SK-N-MC (cell line): ENCODE measurements around the gene SPAG7.

ENCODE experiments used
- DNase-seq: peaks from one replicate; pipeline ENCODE4 v3.0.0-alpha.2; 2011; ENCODE audit warnings: low read depth, low spot score
- H3K27ac ChIP-seq: fragments of 200-600 bp; sonication (generic); 2 replicates; pipeline ENCODE4 v1.5.1; 2016; ENCODE audit warnings: mixed run types
- H3K36me3 ChIP-seq: fragments of 200-600 bp; sonication (generic); 2 replicates; pipeline ENCODE4 v1.6.1; 2017; ENCODE audit warnings: antibody characterized with exemption, low read length, mixed read lengths; ENCODE audit not compliant: insufficient read depth
- H3K4me3 ChIP-seq: fragments of 200-600 bp; sonication (generic); 2 replicates; pipeline ENCODE4 v1.5.1; 2016
- H3K9ac ChIP-seq: fragments of 200-600 bp; sonication (generic); 2 replicates; pipeline ENCODE4 v1.8.0; 2017; ENCODE audit warnings: mixed run types, mixed read lengths; ENCODE audit not compliant: insufficient read length
- H3K9me3 ChIP-seq: fragments of 200-600 bp; sonication (generic); 2 replicates; pipeline ENCODE4 v1.6.1; 2017; ENCODE audit warnings: low read depth, mild to moderate bottlenecking, antibody characterized with exemption, low read length, moderate library complexity, mixed read lengths
- EZH2 ChIP-seq: fragments of 200-600 bp; sonication (generic); IDR thresholded peaks from one replicate; pipeline ENCODE4 v1.6.1; 2017; ENCODE audit warnings: antibody characterized with exemption
- FOXP2 ChIP-seq: optimal IDR thresholded peaks from 2 replicates; pipeline ENCODE3; 2011; ENCODE audit warnings: mild to moderate bottlenecking, moderate library complexity; ENCODE audit not compliant: insufficient read depth; ENCODE audit errors: extremely low read length, control extremely low read depth
- POLR2AphosphoS5 ChIP-seq: IDR thresholded peaks from 2 replicates; pipeline ENCODE4 v1.6.1; 2012; ENCODE audit warnings: mild to moderate bottlenecking, low read depth, low read length, borderline replicate concordance

The SPAG7 gene

DNA sequence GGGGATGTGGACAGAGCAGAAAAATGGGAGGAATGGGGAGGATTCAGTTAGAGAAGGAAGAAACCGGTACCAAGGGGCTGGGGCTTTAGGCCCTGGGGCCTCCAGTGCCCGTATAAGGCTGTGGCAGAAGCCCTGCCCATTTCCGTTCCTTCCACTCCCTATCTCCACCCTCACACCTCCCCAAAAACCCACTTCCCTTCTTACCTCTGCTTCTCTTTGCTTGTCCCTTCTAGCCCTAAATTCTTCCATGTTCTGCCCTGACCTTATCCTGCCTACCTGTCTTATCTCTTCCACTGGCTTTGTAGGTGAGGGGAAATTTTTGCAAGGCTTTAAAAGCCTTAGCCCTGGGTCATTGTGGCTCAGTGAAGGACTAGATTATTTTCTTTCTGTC, 23.5 kb downstream of the SPAG7 start:
- Histone ChIP-seq H3K9ac (no peak overlapping the region), H3K27ac (peak overlapping the region; percentile 56; the same call in 1 of the 2 replicates), H3K9me3 (no peaks in the 10 kb centered on the region), H3K36me3 (peaks cover 50% of the 10 kb centered on the region), H3K4me3 (no peak overlapping the region)
- no peak for TF ChIP-seq FOXP2
- no peak; the same call in 1 of the 2 replicates for TF ChIP-seq POLR2AphosphoS5
- TF ChIP-seq EZH2, result no peak
- DNase-seq, result no peak

DNA sequence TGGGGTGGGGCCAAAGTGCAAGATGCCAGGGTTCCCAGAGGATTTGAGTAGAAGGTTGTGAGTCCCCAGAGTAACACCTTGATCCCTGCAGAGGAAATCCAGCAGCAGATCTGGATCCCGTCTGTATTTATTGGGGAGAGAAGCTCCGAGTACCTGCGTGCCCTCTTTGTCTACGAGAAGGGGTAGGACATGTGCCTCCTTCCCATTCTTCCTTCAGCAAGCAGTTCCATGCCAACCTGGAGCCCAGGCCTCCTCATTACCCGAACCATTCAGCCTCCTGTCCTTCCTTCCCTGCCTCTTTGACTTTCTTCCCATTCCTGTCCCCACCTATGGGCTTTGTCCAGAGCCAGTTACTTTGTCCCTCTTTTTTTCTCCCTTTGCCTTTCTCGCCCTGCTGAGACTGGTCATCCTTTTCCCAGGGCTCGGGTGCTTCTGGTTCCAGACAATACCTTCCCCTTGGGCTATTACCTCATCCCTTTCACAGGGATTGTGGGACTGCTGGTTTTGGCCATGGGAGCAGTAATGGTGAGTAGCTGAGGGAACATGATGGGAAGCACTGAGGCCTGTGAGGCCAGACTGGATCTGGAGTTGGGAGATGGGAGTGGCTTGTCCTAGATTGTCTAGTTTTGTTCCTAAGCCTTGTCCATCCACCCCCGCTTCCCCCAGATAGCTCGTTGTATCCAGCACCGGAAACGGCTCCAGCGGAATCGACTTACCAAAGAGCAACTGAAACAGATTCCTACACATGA, 24.7 kb downstream of the SPAG7 start:
- Histone ChIP-seq H3K9ac (no peak overlapping the region), H3K36me3 (peaks cover 56% of the 10 kb centered on the region), H3K9me3 (no peaks in the 10 kb centered on the region), H3K27ac (no peak overlapping the region), H3K4me3 (no peak overlapping the region)
- no peak for DNase-seq
- TF ChIP-seq FOXP2 (no peak), POLR2AphosphoS5 (no peak), EZH2 (no peak)

DNA sequence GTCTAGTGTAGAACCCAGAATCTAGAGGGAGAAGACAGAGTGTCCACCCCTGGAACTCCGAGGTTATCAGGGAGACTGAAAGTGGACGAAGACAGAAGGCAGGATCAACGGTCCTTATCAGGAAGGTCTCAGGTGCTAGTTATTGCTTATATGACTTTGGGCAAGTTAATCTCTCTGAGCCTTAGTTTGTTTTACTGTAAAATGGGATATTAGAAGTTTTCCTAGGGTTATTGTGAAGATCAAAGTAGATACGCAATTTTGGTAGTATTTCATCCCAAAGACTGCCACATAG, 26.4 kb downstream of the SPAG7 start:
- no peak for DNase-seq
- Histone ChIP-seq H3K27ac (no peak overlapping the region), H3K4me3 (peak overlapping the region; percentile 87), H3K9me3 (no peaks in the 10 kb centered on the region), H3K9ac (peak overlapping the region; percentile 95), H3K36me3 (peaks cover 61% of the 10 kb centered on the region)
- no peak for TF ChIP-seq EZH2
- no peak for TF ChIP-seq FOXP2
- no peak for TF ChIP-seq POLR2AphosphoS5

DNA sequence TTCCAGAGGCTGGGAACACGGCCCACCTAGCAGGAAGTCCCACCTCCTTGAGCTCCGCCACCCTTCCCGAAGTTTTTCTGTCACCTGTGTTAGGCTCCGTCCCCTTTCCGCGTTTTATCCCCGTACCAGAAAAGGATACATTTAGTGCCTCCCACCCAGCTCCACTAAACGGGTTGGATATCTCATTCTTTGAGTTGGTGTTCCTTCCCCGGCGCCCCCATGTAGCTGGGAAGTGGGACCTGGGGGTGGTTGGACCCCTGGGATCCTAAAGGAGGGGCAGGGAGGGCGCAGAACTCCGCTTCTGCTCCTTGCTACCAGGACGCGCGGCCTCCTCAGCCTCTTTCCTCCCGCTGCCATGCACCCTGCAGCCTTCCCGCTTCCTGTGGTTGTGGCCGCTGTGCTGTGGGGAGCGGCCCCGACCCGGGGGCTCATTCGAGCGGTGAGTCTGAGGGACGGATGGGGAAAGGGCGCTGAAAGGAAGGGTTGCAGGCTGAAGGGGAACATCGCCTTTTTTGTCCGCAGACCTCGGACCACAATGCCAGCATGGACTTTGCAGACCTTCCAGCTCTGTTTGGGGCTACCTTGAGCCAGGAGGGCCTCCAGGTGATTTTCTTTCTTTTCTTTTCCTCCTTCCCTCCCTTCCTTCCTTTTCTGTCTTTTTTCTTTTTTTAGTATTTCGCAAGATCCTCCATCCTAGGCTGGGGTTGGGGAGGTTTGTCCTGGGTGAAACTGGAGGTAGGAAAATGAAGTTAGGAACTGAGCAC, 26.9 kb downstream of the SPAG7 start:
- no peaks in the 10 kb centered on the region for H3K9me3 ChIP-seq
- H3K27ac ChIP-seq, result peak overlapping the region; percentile 97
- peaks cover 56% of the 10 kb centered on the region for H3K36me3 ChIP-seq

DNA sequence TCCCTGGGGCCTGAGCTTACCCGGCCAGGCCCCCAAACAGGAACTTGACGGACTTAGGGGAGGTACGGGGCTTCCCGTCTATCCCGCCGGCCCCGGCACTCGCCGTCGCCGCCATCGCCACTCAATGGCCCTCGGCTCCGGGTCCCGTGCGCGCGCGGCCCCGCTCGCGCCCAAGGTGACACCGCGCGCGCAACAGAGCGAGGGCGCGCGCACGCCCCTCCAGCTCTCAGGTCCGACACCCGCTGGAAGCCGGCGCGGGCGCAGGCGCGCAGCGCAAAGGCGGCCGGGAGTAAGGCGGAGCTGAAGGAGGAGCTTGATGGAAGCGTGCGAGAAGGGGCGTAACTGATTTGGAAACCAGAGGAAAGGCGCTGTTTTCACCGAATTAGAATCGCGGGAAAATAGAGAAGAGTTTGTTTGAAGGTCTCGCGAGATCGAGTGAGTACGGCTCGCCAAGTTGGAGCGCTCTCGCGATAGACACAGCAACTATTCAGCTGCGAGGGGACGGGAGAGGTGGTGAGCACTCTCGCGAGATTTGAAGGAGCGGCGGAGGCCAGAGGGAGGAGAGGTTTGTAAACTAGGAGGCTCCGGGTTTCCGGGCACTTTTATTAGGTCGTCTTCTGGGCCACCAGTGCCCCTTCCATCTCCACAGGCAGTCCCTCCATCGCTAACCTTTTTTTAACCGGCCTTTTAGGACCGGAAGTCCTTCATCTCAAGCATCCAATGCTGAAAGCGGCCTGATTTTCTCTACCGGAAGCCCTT, 27.6 kb downstream of the SPAG7 start, which contains the start of the genes RNF167 and SLC25A11:
TSS of gene RNF167 (plus strand) at position 473 of the 759 bp plus-strand sequence. CDS start 642 bp downstream, outside the sequence.
TSS of gene SLC25A11 (minus strand) at position 251 of the 759 bp plus-strand sequence. CDS start at position 115, 136 bp downstream.
- peaks cover 48% of the 10 kb centered on the region for H3K36me3 ChIP-seq
- TF ChIP-seq FOXP2, result no peak
- peak; percentile 66; the same call in 1 of the 2 replicates for TF ChIP-seq POLR2AphosphoS5

More for the DNA sequence above, 26.9 kb downstream of the SPAG7 start:
- DNase-seq, result no peak
- TF ChIP-seq POLR2AphosphoS5 (peak; percentile 29; the same call in 1 of the 2 replicates), EZH2 (no peak)
- H3K9ac ChIP-seq, result peak overlapping the region; percentile 95
- H3K4me3 ChIP-seq, result peak overlapping the region; percentile 87

DNA sequence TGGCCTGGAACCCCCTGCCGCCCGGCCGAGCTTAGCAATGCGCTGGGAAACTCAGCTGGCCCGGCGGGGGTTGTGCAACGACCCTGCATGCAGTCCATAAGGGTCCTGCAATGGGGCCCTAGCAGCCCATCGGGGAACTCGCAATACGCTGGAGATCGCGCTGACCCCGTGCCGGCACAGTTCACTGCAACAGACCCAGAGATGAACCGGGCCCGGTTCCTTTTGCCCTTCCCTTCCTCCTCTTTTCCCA, 28.1 kb downstream of the SPAG7 start:
- peaks cover 43% of the 10 kb centered on the region for H3K36me3 ChIP-seq
- no peaks in the 10 kb centered on the region for H3K9me3 ChIP-seq
- H3K27ac ChIP-seq, result peak overlapping the region; percentile 97
- H3K4me3 ChIP-seq, result peak overlapping the region; percentile 87
- DNase-seq, result no peak
- TF ChIP-seq POLR2AphosphoS5 (no peak), EZH2 (no peak), FOXP2 (no peak)
- H3K9ac ChIP-seq, result peak overlapping the region; percentile 95

More for the DNA sequence above, 27.6 kb downstream of the SPAG7 start, which contains the start of the genes RNF167 and SLC25A11:
- peak within 1 kb of the TSS; percentile 87 for H3K4me3 ChIP-seq
- H3K27ac ChIP-seq, result peak within 1 kb of the TSS; percentile 97
- DNase-seq, result peak; percentile 95
- H3K9me3 ChIP-seq, result no peaks in the 10 kb centered on the region
- peak within 1 kb of the TSS; percentile 95 for H3K9ac ChIP-seq

DNA sequence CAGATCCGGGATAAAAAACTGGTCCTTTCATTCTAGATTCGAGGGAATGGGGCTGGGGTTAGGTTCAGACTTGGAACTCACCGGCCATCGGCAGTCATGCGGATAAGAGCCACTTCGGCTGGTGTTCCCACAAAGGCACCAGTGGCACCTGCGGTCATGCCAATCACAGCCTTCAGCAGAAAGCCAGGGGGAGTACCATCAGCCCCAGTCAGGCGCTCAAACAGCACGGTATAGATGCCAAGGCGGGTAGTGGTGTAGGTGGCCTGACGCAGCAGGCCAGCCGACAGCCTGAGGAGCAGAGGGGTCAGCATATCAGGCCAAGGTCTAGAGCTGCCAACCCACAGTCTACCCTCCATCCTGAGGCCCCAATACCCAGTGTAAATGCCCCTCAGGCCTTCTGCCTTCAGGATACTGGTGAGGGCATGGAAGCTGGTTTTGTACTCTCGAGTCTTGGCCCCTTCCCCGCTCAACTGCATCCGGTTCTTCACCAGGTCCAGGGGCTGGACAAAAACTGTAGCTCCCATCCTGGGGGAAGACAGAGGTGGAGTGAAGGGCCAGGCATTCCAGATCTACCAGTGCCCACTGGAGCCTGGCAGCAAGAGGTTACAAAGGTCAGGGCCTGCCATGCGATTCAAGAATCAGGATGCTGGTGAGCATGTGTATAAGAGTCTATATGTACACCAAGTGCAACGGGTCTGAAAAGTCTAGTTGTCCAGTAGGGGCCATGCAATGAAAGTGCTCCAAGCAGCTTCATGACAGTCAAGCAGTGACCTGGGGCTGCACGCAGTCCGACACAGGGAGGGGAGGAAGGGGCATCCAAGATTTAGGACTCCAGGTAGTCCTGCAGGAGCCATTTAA, 28.7 kb downstream of the SPAG7 start:
- no peak for TF ChIP-seq FOXP2
- no peak for TF ChIP-seq EZH2
- no peak for TF ChIP-seq POLR2AphosphoS5
- no peak for DNase-seq
- H3K36me3 ChIP-seq, result peaks cover 37% of the 10 kb centered on the region

More for the DNA sequence above, 28.7 kb downstream of the SPAG7 start:
- Histone ChIP-seq H3K27ac (peak overlapping the region; percentile 97), H3K9ac (peak overlapping the region; percentile 95), H3K9me3 (no peaks in the 10 kb centered on the region), H3K4me3 (peak overlapping the region; percentile 87)
